RWPE1 (cell line): ENCODE results near the gene ZFC3H1.

Experiments used
- CTCF ChIA-PET: fragments of 350-600 bp; sonication (Branson Sonifier 250); formaldehyde crosslinking; extraction: SDS; loops from one replicate; lab custom pipeline; 2021; lab: Yijun Ruan, JAX
- POLR2A ChIA-PET: fragments of 400-600 bp; formaldehyde crosslinking; extraction: SDS; loops from one replicate; lab custom pipeline; 2020; ENCODE audit warnings: antibody characterized with exemption; ENCODE audit not compliant: low non-redundant PET; lab: Yijun Ruan, JAX
- DNase-seq: peaks from one replicate; pipeline ENCODE4 v3.0.0; 2012; ENCODE audit warnings: low spot score
- H3K27ac ChIP-seq: fragments of 450-650 bp; 2 replicates; pipeline ENCODE4 v1.5.1; 2017
- TF ChIP-seq, protein P1 (sequence below): fragments of 450-650 bp; conservative IDR thresholded peaks from 2 replicates; pipeline ENCODE4 v1.5.1; 2017; ENCODE audit warnings: low read depth, mild to moderate bottlenecking

Gene ZFC3H1

DNA sequence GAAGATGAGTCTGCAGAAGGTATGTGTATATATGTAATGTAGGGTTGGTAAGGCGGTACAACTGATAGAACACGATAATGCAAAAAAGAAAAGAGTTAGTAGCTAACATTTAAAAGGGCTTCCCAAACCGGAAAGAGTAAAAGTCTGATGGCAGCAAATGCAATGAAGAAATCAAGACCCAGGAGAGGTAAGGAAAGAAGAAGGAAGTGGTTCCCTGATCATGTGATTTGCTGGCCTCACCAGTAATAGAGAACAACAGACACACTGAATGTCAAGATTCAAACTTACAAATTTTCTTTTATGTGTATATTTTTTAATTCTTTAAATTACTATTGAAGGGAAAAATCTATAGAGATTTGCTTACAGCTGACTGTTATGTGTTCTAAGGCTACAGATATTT, 18.4 kb downstream of the ZFC3H1 start:
- ChIA-PET POLR2A (no interaction called here), CTCF (interaction anchor here (0.7 to 1.3 kb wide), 2 partner anchors 8 to 40 kb away, joined by 3 to 6 read pairs; no protein-coding TSS in a partner anchor)
- TF ChIP-seq, protein P1, sequence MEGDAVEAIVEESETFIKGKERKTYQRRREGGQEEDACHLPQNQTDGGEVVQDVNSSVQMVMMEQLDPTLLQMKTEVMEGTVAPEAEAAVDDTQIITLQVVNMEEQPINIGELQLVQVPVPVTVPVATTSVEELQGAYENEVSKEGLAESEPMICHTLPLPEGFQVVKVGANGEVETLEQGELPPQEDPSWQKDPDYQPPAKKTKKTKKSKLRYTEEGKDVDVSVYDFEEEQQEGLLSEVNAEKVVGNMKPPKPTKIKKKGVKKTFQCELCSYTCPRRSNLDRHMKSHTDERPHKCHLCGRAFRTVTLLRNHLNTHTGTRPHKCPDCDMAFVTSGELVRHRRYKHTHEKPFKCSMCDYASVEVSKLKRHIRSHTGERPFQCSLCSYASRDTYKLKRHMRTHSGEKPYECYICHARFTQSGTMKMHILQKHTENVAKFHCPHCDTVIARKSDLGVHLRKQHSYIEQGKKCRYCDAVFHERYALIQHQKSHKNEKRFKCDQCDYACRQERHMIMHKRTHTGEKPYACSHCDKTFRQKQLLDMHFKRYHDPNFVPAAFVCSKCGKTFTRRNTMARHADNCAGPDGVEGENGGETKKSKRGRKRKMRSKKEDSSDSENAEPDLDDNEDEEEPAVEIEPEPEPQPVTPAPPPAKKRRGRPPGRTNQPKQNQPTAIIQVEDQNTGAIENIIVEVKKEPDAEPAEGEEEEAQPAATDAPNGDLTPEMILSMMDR: no peak
- no peak for DNase-seq
- H3K27ac ChIP-seq: no peak overlapping the region

DNA sequence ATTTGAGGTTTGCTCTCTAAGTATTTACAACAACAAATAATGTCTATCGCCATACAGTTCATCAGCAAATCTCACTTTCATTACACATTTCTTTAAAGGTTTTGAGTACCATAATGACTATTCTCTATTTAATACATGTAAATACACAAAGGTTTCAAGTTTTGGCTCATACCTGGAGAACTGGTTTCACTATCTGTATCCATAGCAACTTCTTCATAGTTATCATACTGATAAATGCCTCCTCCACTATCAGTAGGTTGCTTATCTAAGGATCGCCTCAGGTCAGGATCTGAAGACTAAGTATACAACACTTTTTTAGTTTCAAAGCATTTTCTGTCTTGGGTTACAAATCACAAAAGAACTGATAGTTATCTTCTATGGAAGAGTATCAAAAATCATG, 21.4 kb downstream of the ZFC3H1 start:
- CTCF ChIA-PET: no interaction called here
- no peak for DNase-seq
- POLR2A ChIA-PET: no interaction called here
- H3K27ac ChIP-seq: no peak overlapping the region
- TF ChIP-seq, protein P1: no peak

DNA sequence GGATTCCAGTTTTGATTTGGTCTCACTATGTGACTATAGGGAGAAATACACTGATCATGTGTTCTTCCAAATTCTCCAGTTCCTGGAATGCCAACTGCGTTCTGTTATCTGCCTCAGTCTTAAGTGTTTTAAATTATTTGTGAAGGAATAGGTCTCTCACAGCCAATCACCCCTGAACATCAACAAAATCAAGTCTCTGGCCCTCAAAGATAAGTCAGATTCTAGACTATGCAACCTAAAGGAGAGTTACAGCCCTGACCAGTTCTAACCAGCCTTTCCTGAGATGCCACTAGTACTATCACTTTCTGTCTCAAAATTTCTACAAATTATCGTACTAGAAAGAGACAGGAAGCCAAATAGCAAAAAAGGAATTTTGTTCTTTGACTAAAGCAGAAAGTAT, 22.3 kb downstream of the ZFC3H1 start:
- DNase-seq: no peak
- CTCF ChIA-PET: no interaction called here
- TF ChIP-seq, protein P1: no peak
- POLR2A ChIA-PET: no interaction called here
- no peak overlapping the region for H3K27ac ChIP-seq

DNA sequence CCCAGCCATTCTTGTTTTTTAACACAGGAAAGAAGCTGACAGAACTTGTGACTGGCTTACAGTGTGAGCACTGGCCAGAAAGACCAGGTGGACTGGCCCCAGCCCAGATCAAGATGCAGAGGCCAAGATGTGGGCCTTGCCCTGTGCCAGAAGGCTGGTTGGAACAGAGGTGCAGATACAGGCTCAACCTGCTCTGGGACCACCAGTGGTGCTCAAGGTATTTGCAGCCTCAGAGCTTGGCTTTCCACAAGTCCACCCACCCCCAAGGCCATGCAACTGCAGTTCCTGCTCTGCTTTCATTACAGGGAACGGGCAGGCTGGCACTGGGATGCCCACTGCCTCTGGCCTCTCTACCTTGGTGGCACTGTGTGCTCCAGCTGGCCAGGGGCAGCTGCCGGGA, 23.3 kb downstream of the ZFC3H1 start:
- CTCF ChIA-PET: interaction anchor here (0.6 to 1.7 kb wide), 3 partner anchors 24 to 153 kb away, joined by 3 to 5 read pairs (median 4); partner anchors contain the start of genes THAP2 and ZFC3H1
- no peak for DNase-seq
- peak overlapping the region; percentile 30 for H3K27ac ChIP-seq
- POLR2A ChIA-PET: no interaction called here
- TF ChIP-seq, protein P1: no peak

DNA sequence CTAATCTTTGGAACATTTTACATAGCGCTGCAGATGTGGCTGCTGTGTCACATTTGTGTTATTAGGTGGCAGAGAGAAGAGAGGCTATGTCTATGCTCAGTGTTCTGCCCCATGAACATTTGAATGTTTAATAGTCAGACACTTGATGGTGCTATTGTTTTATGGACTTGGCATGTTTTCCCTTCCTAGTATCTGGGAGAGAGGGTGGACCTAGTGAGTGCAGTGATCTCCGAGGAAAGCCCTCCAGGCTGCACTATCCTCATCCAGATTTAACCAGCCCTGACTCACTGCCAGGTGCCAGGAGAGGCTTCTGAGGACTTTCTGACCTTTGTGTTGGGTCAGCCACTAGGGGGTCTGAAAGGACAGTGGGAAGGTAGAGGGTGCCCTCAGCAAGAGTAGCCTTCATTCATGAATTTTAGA, 24.3 kb downstream of the ZFC3H1 start:
- ChIA-PET CTCF (interaction anchor here (1.7 kb wide), 1 partner anchor 108 kb away, joined by 5 read pairs; no protein-coding TSS in a partner anchor), POLR2A (no interaction called here)
- DNase-seq: no peak

DNA sequence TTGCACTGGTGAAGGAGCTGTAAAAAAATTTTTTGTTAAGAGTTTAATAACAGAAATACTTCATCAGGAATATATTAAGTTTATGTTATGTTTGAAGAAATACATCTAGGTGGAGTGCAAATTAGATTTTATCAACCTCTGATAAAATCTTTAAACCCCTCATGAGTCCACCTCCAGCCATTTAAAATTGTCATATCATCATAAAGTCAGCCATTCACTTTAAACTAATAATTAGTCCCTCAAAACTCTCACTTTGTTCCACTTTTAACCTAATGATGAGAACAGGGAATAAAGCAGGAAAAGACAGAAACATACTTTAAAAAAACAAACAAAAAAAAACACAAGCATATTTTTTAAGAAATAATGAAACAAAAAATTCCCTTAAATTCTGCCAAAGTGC, 25.1 kb downstream of the ZFC3H1 start:
- TF ChIP-seq, protein P1: no peak
- DNase-seq: no peak
- CTCF ChIA-PET: no interaction called here
- POLR2A ChIA-PET: no interaction called here
- H3K27ac ChIP-seq: no peak overlapping the region

More for the DNA sequence above, 24.3 kb downstream of the ZFC3H1 start:
- no peak overlapping the region for H3K27ac ChIP-seq
- TF ChIP-seq, protein P1: no peak

DNA sequence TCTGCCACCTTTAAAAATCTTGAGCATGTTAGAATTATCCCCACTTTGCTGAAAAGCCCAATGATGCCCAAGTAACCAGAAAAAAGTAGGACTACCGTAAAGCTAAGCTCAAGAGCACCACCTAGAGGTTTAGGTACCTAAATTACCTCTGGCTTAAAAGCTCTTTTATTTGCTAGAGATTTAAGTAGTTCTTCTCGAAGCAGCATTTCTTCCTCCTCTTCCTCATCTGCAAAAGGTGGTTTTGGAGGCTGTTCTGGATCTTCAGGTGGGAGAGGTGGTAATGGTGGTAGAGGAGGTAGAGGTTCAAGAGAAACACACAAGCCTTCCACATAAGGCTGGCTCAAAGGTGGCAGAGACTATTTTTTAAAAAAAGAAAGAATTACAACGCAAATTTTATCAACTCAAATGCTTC, 26.9 kb downstream of the ZFC3H1 start:
- peak; percentile 41 for DNase-seq
- TF ChIP-seq, protein P1: peak; percentile 76
- ChIA-PET POLR2A (no interaction called here), CTCF (interaction anchor here (0.5 to 1.4 kb wide), 11 partner anchors 9 to 244 kb away, joined by 3 to 14 read pairs (median 4); partner anchors contain the start of gene RAB21)
- no peak overlapping the region for H3K27ac ChIP-seq
